Sciatic nerve (tissue), 2 donors: Measurements from ENCODE around the gene KRCC1. TPM values are rescaled to one million over a fixed set of nuclear protein-coding genes. Genes with fewer than 3 reads are reported as not detected.
"Not testable (repeated sequence)": the region's sequence is repeated elsewhere in the genome, so short reads cannot be mapped to it uniquely, and the experiment has no call there.

Source experiments
- ATAC-seq: fragments of 200-7000 bp; cut with Tn5 transposase; one replicate; pipeline ENCODE4 v1.9.1; 2020; ENCODE audit warnings: mild to moderate bottlenecking, moderate library complexity
- DNase-seq: peaks from one replicate; pipeline ENCODE4 v3.0.0-alpha.2; 2020; ENCODE audit warnings: low spot score
- intact Hi-C: fragments of 100-400 bp; cut with DNase I; formaldehyde crosslinking; loops from one replicate; pipeline ENCODE4 v1.14.2; 2022
- microRNA-seq: library from miRNA; unstranded; fragments of <30 nt; microRNA quantifications from one replicate; pipeline ENCODE4 v1.2.0, GENCODE V29; 2020
- total RNA-seq: library from RNA; stranded (reverse); fragmentation: NEBNext Ultra II Directional; extraction: Animal tissue kit (Norgen Biotek cat#: 25700); gene quantifications from one replicate; pipeline ENCODE4 v1.2.1, GENCODE V29; 2021
- donor health status: DM: no; HTN: no; CAD: no.
- donor health status: DM: no; HTN: no; CAD: no.

Gene KRCC1
- total RNA-seq, 1 donor from 2014 or later = 35.0 TPM

DNA sequence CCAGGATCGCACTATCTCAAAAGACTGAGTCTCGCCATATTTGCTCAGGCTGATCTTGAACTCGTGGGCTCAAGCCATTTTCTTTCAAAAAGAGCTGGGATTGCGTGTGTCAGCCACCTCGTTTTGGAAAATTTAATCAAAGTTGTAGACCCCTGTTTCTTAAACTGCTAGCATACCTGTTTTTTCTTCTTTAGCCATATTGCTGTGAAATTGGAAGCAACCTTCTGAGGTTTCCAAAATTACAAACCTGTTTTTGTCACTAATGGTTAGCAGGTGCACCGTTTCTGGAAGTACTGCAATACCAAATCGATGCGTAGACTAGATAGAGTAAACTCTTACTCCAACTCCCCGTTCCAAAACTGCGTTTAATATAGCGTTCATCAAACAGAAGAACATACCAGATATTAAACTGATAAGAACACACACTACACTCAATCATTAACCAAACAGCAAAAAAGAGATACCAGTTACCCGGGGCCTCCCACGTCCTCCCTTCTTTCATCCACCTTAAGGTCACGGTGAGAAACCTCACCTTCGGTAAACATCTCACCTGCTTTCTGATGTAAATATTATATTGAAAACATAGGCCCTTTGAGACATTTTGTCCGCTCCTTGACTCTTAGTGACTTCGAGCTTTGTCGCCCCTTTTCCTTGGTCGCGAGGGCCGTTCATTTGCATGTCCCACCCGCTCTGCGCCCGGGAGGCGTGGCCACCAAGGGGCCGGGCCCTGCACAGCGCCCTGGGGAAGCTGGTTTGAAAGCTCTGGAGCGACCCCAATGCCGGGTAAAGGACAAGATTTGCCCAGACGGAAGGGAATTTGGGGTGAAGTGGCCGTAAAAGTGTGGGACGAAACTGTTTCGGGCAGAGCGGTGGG is 39.3 kb downstream of the KRCC1 start, which contains the start of gene RNU2-63P:
Gene RNU2-63P (minus strand): TSS at position 462 of the 874 bp plus-strand sequence.
- intact Hi-C loops = no loop called here
- DNase-seq = peak; percentile 83
- peak; percentile 96 for ATAC-seq

DNA sequence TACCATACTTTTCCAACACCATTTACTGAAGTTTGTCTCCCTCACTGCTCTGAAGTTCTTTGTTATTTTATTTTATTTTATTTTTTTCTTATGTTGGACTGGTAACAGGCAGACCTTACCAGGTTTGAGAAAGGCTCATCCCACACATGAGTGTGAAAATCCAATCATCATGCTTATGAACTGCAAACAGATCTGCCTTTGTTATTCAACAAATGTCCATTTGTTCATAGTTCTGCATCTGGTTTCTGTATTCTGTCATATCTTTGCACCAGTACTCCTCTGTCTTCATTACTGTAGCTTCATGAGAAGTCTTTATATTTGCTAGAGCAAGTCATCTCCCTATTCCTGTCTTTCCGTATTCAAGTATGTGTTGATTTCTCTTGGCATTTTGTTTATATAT is 44.6 kb downstream of the KRCC1 start:
- intact Hi-C loops = no loop called here
- ATAC-seq (peak; percentile 83), DNase-seq (no peak)

DNA sequence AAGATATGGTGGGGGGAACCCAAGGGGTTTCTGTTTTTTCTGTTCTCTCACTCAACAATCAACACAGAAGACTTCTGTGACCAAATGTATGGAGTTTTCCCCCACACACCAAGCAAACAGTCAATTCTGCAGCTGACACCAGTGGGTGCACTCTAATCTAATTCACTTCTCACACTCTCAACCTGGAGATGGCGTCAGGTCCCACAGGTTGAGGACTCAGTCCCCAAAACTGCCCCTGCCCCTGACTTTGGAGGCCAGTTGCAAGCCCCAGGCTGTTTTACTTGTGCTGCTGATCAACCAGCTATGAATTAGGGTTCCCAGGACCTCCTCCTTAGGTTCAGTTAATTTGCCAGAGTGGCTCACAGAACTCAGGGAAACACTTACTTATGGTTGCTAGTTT is 45.4 kb downstream of the KRCC1 start:
- ATAC-seq (no peak), DNase-seq (no peak)
- intact Hi-C loops = no loop called here

DNA sequence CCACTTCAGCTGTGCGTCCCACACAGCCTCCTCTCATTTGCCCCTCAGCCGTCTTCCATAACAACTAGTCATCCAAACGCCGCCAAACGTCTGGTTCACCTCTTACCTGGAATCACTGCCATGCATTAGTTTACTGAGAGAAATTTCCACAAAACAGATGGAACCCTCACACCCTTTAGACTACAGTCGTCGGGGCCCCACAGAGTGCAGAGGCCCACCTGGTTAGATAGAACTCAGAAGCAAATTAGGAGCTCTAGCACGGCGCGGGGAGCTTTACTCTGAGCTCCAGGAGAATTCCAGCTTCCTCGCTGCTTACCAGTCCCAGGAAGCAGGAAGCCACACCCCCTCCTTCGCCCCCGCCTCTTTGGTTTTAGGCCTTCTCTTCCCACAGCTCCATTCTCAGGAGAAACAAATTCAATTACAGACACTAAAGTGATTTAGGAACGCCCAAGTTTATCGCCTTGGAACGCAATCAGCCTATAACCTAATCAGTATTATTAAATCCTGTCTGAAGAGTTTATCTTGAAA is 48.6 kb downstream of the KRCC1 start:
- DNase-seq (no peak), ATAC-seq (no peak)
- intact Hi-C loops = no loop called here

DNA sequence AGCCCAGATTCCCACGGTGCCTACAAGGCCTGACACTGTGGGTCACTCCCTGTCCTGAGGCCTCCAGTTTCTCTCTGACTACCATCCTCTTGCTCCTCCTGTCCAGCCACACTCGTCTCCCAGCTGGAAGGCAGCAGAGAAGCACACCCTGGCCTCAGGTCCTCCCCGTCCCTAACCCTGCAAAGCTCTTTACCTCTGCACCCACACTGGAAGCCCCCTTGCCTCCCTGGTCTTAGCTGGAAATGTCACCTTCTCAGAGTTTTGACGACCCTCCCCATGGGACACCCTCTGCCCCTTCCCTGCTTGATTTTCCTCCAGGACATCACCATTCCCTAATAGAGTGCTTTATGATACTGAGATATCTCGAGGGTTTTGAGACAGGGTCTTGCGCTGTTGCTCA is 49.8 kb downstream of the KRCC1 start:
- intact Hi-C loops = no loop called here
- no peak for ATAC-seq
- DNase-seq = no peak

DNA sequence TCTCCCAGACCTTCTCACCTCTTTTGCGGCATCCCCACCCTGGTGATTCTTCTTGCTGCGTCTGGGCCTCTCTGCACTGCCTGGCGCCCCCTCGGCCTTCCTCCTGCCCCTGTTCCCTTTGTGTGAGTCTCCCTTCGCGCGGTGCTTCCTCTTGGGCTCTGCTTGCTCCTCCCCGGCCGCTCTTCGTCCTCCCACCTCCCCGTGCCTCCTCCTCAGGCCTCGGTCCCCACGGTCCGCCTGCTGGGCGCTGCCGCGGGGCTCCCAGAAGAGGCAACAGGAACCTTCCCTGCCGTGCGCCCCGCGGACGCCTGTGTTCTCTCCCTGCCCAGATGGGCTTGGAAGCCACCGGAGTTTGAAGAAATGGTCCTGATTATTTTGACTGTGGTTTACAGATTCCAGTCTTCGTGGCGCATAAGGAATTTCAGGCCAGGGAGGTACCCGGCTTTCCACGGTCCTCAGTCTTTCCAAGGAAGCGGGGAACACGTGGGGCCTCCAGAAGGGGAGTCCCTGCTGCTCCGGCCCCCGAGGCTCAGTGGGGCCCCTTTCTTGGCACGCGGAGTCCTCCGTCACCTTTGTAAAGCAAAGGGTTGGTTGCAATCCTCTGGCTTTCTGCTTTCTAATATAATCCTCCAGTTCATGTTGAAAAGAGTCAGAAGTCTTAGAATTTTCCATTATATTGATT is 52.4 kb downstream of the KRCC1 start:
- DNase-seq = no peak
- intact Hi-C loops = no loop called here
- ATAC-seq = peak; percentile 49

DNA sequence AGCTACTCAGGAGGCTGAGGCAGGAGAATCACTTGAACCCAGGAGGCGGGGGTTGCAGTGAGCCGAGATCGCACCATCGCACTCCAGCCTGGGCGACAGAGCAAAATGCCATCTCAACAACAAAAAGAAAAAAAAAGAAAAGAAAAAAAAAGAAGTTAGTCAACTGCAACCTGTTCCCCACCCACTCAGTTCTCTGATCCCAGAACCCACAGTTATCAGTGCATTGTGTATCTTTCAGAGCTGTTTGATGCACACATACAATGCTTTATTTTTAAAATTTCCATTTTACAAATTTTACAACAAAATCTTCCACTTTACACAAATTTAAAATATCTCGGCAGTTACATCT is 53.2 kb downstream of the KRCC1 start:
- DNase-seq (no peak), ATAC-seq (no peak)
- intact Hi-C loops = no loop called here

DNA sequence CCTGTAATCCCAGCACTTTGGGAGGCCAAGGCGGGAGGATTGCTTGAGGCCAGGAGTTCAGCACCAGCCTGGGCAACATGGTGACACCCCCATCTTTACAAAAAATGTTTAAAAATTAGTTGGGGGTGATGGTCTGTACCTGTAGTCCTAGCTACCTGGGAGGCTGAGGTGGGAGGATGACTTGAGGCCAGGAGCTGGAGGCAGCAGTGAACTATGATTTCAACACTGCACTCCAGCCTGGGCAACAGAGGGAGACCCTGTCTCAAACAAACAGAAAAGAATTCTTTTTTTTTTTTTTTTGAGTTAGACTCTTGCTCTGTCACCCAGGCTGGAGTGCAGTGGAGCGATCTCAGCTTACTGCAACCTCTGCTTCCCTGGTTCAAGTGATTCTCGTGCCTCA is 55.1 kb downstream of the KRCC1 start:
- DNase-seq, intact Hi-C loops, ATAC-seq: not testable (repeated sequence)

DNA sequence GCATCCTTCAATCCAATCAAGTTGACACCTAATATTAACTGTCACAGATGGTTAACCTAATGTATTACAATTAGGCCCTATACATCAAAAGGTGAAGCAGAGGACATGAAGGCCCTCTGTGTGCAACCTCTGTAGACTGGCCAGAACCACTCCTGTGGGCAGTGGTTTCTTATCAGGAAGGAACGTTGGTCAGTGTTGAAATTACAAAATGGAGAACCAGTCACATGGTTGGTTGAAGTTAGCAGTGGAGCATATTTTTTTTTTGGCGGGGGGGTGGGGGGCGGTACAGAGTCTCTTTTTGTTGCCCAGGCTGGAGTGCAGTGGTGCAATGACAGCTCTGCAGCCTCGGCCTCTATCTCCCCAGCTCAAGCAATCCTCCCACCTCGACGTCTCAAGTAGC is 59.0 kb downstream of the KRCC1 start:
- intact Hi-C loops = no loop called here
- ATAC-seq (no peak), DNase-seq (no peak)

DNA sequence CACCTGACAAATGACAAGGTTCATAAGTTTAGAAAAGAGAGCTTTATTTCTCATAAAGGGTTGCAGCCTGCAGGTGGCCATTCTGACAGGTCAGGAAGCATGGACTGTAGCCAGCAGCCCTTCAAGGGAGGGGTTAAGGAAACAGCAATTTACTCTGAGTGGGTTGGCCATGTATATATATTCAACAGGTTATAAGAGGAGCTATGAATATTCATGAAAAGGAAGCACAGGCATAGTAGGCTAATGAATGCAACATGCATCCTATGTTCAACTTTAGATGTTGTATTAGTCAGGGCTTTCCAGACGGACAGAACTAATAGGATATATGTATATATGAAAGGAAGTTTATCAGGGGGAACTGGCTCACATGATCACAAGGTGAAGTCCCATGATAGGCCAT is 59.8 kb downstream of the KRCC1 start:
- no peak for ATAC-seq
- intact Hi-C loops = no loop called here

DNA sequence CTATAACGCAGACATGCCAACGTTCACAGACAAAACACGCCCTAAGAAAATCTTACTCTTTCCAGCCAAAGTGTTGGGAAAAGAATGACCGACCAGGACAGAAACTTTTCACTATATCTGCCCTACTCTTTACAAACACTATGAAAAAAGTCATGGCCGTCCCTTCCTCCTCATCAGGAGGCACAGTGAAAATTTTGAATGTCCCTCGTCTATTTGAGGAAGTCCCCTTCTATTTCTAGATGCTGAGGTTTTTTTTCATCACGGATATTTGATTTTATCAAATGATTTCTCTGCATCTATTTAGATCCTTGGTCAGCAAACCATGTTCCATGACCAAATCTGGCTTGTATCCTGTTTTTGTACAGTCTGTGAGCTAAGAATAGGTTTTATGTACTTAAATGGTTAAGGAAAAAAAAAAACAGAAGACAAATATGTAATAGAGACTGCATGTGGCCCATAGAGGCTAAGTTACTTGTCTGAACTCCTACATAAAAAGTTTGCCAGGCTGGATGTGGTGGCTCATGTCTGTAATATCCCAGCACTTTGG is 61.2 kb downstream of the KRCC1 start:
- intact Hi-C loops, DNase-seq, ATAC-seq: not testable (repeated sequence)

More for the DNA sequence above, 59.8 kb downstream of the KRCC1 start:
- DNase-seq = no peak

DNA sequence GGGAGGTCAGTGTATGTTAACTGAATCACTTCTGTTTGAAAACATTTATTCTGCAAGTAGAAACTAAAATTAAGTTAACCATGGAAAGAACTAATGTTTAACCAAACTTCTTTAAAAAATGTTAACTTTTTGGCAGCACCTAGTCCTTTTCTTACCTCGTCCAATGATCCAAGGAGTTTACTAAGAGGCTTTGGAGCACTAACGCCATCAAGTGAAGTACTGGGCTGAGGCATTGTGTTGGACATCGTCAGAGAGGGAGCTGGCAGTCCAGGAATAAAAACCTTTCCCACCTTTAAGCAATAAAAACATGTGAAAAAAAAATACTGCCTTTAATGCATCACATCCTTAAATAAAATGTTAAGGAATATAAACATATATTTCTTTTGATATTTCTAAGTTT is 63.0 kb downstream of the KRCC1 start:
- ATAC-seq, DNase-seq, intact Hi-C loops: not testable (repeated sequence)

DNA sequence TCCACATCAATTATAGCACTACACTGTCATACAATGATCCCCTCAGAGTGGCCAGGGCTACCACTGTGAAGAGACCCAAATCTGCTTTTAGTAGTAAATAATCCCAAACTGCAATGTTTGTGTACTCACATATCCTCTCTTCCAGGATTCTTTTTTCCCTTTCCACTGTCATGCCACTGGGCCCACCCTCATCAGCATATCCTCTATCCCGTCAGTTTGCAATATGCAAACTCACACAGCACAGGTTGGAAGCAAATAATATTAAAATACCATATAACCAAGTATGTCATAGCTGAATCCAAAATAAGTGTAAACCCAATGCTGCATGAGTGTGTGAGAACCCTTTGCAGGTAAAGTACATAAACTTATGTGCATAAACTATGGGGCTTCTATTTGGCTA is 68.1 kb downstream of the KRCC1 start:
- ATAC-seq, DNase-seq, intact Hi-C loops: not testable (repeated sequence)

DNA sequence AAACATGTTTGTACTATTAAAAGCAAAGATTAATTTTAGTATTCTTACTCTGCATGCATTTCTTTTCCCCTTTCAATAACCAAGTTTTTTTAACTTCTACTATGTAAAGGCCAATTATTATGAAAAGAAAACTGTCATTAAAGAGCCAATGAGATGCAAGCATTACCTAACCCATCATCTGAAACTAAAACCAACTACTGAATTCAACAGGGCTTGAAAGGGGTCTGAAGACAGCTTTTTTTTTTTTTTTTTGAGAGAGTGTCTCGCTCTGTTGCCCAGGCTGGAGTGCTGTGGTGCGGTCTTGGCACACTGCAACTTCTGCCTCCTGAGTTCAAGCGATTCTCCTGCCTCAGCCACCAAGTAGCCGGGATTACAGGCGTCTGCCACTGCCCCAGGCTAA is 69.7 kb downstream of the KRCC1 start:
- DNase-seq, intact Hi-C loops, ATAC-seq: not testable (repeated sequence)

DNA sequence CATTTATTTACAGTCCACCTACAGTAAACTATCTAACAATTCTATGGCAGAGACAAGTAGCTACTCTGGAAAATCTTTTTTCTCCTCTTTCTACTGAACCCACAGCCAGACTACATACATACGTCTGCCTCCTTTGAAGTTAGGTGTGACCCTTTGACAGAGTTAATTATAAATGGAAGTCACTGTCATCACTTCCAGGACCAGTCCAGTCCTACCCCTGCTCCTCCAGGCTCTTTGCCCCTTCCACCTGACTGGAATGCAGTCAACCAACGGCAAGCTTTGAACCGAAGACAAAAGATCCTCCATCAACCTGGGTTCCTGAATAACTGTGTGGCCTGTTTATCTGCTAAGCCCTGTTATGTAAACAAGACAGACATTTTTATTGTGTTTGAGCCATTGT is 74.4 kb downstream of the KRCC1 start:
- ATAC-seq, DNase-seq, intact Hi-C loops: not testable (repeated sequence)

Small RNAs within 50 kb of the gene (microRNA-seq; reads per million reads assigned to microRNA genes)
- gene MIR4780 = 1.4 reads per million

Other genes starting within 250 kb of the KRCC1 start
- 9.2 TPM for gene RGPD2, start 230.0 kb downstream of the KRCC1 start, total RNA-seq
- 10.3 TPM for gene RNU2-63P, start 39.2 kb downstream of the KRCC1 start, total RNA-seq
- 0.49 TPM for gene SMYD1, start 12.0 kb upstream of the KRCC1 start, total RNA-seq
- gene FABP1, start 72.3 kb upstream of the KRCC1 start, total RNA-seq = not detected
- 33.3 TPM for gene THNSL2, start 114.6 kb upstream of the KRCC1 start, total RNA-seq